MM.1S (cell line): Measurements from ENCODE around the gene TOX2.

ENCODE experiments used
- DNase-seq: peaks from one replicate; pipeline ENCODE4 v3.0.0-alpha.2; 2015
- H2AFZ ChIP-seq: fragments of 300-600 bp; sonication (generic); 2 replicates; pipeline ENCODE4 v1.6.0; 2016; ENCODE audit warnings: antibody characterized with exemption, low read length
- H3F3A ChIP-seq: fragments of 300-600 bp; sonication (generic); 2 replicates; pipeline ENCODE4 v1.6.1; 2016; ENCODE audit warnings: mild to moderate bottlenecking, antibody characterized with exemption, low read length, moderate library complexity, mixed read lengths; ENCODE audit not compliant: insufficient read depth
- H3K27ac ChIP-seq: fragments of 300-600 bp; sonication (generic); 2 replicates; pipeline ENCODE4 v1.5.1; 2016; ENCODE audit warnings: mild to moderate bottlenecking, low read length
- H3K27me3 ChIP-seq: fragments of 300-600 bp; sonication (generic); replicated peaks from 2 replicates; pipeline ENCODE4 v1.6.0; 2016; ENCODE audit warnings: low read length; ENCODE audit not compliant: insufficient read depth
- H3K36me3 ChIP-seq: fragments of 300-600 bp; sonication (generic); replicated peaks from 2 replicates; pipeline ENCODE4 v1.6.1; 2016; ENCODE audit warnings: mild to moderate bottlenecking, low read length, mixed read lengths; ENCODE audit not compliant: insufficient read depth
- H3K4me1 ChIP-seq: fragments of 300-600 bp; sonication (generic); 2 replicates; pipeline ENCODE4 v1.6.1; 2016; ENCODE audit warnings: low read length, mixed read lengths
- H3K4me2 ChIP-seq: fragments of 300-600 bp; sonication (generic); 2 replicates; pipeline ENCODE4 v1.6.0; 2016; ENCODE audit warnings: low read depth, low read length
- H3K4me3 ChIP-seq: fragments of 300-600 bp; sonication (generic); 2 replicates; pipeline ENCODE4 v1.5.1; 2016; ENCODE audit warnings: low read length, mixed read lengths
- H3K79me2 ChIP-seq: fragments of 300-600 bp; sonication (generic); 2 replicates; pipeline ENCODE4 v1.6.1; 2016; ENCODE audit warnings: mixed run types, low read length, mixed read lengths
- H3K9ac ChIP-seq: fragments of 300-600 bp; sonication (generic); 2 replicates; pipeline ENCODE4 v1.6.1; 2016; ENCODE audit warnings: low read length, mixed read lengths
- H3K9me2 ChIP-seq: fragments of 300-600 bp; sonication (generic); replicated peaks from 2 replicates; pipeline ENCODE4 v1.6.1; 2016; ENCODE audit warnings: mild to moderate bottlenecking, low read length, mixed read lengths; ENCODE audit not compliant: insufficient read depth
- H3K9me3 ChIP-seq: fragments of 300-600 bp; sonication (generic); replicated peaks from 2 replicates; pipeline ENCODE4 v1.6.1; 2016; ENCODE audit warnings: mild to moderate bottlenecking, low read length, mixed read lengths; ENCODE audit not compliant: insufficient read depth
- H4K20me1 ChIP-seq: fragments of 300-600 bp; sonication (generic); 2 replicates; pipeline ENCODE4 v1.6.1; 2016; ENCODE audit warnings: mild to moderate bottlenecking, low read length, moderate library complexity, mixed read lengths; ENCODE audit not compliant: insufficient read depth
- EZH2 ChIP-seq: fragments of 300-600 bp; sonication (generic); optimal IDR thresholded peaks from 2 replicates; pipeline ENCODE3; 2017; ENCODE audit warnings: low read depth, mild to moderate bottlenecking, antibody characterized with exemption, low read length, mixed read lengths
- EZH2phosphoT487 ChIP-seq: fragments of 300-600 bp; sonication (generic); IDR thresholded peaks from 2 replicates; pipeline ENCODE4 v1.6.1; 2018; ENCODE audit warnings: antibody characterized with exemption, low read length
- TF ChIP-seq, protein P1 (sequence below): fragments of 300-600 bp; sonication (generic); IDR thresholded peaks from 2 replicates; pipeline ENCODE4 v1.5.1; 2016; ENCODE audit warnings: antibody characterized with exemption, low read length, mixed read lengths

The TOX2 gene

DNA sequence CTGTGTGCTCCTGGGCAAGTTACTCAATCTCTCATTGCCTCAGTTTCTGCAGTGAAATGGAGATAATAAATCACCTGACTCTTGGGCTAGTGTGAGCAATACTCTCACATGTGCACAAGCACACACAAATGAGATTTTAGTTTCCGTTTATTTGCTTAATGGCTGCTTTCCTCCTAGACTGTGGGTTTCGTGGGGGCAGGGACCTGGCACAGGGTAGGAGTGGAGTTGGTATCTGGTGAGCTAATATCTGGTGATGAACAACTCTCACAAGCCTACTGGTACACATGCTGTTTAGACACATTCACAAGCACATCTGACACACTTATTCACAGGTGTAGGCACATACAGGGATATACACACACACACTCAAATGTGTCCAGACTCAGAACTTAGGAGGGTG lies 73.8 kb downstream of the TOX2 start:
- H3K4me2 ChIP-seq: peak overlapping the region; percentile 37
- peak overlapping the region; percentile 32 for H3K9ac ChIP-seq
- H3K4me3 ChIP-seq: no peak overlapping the region

DNA sequence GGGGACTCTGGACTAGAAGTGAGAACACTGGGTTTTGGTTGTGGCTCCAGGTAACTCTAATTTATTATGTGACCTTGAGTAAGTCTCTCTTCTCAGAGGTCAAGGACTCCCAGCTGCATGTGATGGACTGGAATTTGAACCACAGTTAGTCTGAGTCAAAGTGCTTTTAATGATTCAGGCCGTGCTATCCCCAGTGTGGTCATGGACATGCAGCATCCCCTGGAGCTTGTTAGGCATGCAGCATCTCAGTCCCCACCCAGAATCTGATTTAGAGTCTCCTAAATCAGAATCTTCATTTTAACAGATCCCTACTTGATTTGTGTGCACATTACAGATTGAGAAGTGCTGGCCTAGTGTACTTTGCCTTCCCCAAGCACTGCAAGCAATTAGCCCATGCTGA lies 74.2 kb downstream of the TOX2 start:
- DNase-seq: no peak
- Histone ChIP-seq H3K4me2 (peak overlapping the region; percentile 37), H3K27me3 (no peaks in the 10 kb centered on the region), H4K20me1 (no peaks in the 10 kb centered on the region), H3K36me3 (no peaks in the 10 kb centered on the region), H3K4me3 (no peak overlapping the region), H3K27ac (peak overlapping the region; percentile 78), H3F3A (peaks cover 30% of the 10 kb centered on the region), H3K9ac (peak overlapping the region; percentile 32), H2AFZ (no peak overlapping the region), H3K79me2 (peaks cover 72% of the 10 kb centered on the region), H3K9me3 (no peaks in the 10 kb centered on the region), H3K9me2 (no peaks in the 10 kb centered on the region), H3K4me1 (peaks cover 43% of the 10 kb centered on the region)
- TF ChIP-seq EZH2phosphoT487: no peak
- TF ChIP-seq, protein P1, sequence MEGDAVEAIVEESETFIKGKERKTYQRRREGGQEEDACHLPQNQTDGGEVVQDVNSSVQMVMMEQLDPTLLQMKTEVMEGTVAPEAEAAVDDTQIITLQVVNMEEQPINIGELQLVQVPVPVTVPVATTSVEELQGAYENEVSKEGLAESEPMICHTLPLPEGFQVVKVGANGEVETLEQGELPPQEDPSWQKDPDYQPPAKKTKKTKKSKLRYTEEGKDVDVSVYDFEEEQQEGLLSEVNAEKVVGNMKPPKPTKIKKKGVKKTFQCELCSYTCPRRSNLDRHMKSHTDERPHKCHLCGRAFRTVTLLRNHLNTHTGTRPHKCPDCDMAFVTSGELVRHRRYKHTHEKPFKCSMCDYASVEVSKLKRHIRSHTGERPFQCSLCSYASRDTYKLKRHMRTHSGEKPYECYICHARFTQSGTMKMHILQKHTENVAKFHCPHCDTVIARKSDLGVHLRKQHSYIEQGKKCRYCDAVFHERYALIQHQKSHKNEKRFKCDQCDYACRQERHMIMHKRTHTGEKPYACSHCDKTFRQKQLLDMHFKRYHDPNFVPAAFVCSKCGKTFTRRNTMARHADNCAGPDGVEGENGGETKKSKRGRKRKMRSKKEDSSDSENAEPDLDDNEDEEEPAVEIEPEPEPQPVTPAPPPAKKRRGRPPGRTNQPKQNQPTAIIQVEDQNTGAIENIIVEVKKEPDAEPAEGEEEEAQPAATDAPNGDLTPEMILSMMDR: 0 out of 2 replicates have a peak, but pooled peaks have one; percentile 11

More for the DNA sequence above, 73.8 kb downstream of the TOX2 start:
- TF ChIP-seq EZH2 (no peak), EZH2phosphoT487 (no peak)
- TF ChIP-seq, protein P1: no peak
- Histone ChIP-seq H4K20me1 (no peaks in the 10 kb centered on the region), H3F3A (peaks cover 30% of the 10 kb centered on the region), H3K27me3 (no peaks in the 10 kb centered on the region), H3K79me2 (peaks cover 72% of the 10 kb centered on the region), H2AFZ (no peak overlapping the region), H3K9me3 (no peaks in the 10 kb centered on the region), H3K27ac (peak overlapping the region; percentile 78), H3K4me1 (peaks cover 43% of the 10 kb centered on the region), H3K36me3 (no peaks in the 10 kb centered on the region), H3K9me2 (no peaks in the 10 kb centered on the region)
- DNase-seq: peak; percentile 85

GRCh38 chr20:43991261-43991660 lies 76.6 kb downstream of the TOX2 start:
- Histone ChIP-seq H3K4me2 (peak overlapping the region; percentile 64), H3K4me3 (no peak overlapping the region), H3K27me3 (no peaks in the 10 kb centered on the region), H4K20me1 (no peaks in the 10 kb centered on the region), H3K9me3 (no peaks in the 10 kb centered on the region), H3F3A (peaks cover 30% of the 10 kb centered on the region), H3K27ac (peak overlapping the region; percentile 78), H3K79me2 (peaks cover 73% of the 10 kb centered on the region), H3K36me3 (no peaks in the 10 kb centered on the region), H2AFZ (no peak overlapping the region), H3K9ac (peak overlapping the region; percentile 27; the same call in 1 of the 2 replicates), H3K9me2 (no peaks in the 10 kb centered on the region), H3K4me1 (peaks cover 43% of the 10 kb centered on the region)
- no peak for DNase-seq
- TF ChIP-seq, protein P1: no peak
- TF ChIP-seq EZH2phosphoT487 (no peak), EZH2 (no peak)
